AML-193 (cell line): ENCODE measurements around the gene SMC6.

ENCODE experiments used
- DNase-seq, 2 experiments: peaks; one replicate each; lab custom pipeline; 2025; lab: John Stamatoyannopoulos, UW

SMC6 gene

DNA sequence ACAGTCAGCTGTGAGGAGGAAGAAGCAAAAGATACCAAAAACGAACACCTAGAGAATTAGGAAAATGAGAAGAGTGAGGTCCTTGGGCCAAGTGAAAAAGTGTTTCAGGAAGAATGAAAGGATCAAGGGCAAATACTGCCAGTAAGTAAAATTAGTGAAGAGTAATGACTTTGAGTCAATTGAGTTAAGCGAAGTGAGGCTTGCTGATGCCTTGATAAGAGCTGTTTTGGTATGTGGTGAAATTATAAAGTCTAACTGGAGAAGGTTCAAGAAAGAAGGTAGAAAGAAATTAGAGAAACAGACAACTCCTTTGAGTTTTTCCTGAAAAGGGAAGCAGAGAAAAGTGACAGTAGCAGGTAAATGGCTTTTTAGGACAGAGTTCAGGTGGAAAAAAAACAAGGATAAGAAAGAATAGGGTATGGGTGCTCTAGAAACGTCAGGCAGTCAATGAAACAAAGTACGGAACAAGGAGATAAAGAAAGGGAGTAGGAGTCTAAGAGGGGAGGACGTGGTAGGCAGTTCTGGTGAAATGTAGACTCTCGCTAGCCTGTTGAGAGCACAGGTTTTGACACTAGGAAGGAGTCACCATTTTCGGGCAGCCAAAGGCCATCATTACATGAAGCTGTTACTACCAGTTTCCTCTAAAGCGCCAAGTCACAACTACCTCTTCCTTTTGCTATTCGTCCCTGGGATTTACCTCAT lies 42.9 kb downstream of the SMC6 start:
- DNase-seq = no peak

- no peak for DNase-seq
These were observed 43.7 kb downstream of the SMC6 start for GRCh38 chr2:17709897-17710296.

- DNase-seq = no peak
These were observed 45.1 kb downstream of the SMC6 start for GRCh38 chr2:17708501-17708900.

DNA sequence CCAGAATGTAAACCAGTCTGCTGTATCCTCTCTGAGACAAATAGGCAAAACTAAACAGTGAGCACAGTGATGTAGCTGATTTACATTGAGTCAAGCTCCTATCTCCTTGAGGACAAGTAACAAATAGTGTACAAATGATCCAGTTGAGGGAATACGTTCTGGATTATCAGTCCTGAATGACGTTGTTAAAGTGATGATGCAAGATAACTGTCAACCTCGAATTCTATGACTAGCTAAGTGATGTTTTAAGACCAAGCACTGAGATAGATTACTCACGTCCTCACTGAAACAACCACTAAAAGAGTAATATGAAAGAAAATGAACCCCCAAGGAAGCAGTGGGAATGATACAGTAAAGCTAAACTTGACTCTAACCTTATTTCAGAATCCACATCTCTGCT lies 46.8 kb downstream of the SMC6 start:
- DNase-seq = no peak

DNA sequence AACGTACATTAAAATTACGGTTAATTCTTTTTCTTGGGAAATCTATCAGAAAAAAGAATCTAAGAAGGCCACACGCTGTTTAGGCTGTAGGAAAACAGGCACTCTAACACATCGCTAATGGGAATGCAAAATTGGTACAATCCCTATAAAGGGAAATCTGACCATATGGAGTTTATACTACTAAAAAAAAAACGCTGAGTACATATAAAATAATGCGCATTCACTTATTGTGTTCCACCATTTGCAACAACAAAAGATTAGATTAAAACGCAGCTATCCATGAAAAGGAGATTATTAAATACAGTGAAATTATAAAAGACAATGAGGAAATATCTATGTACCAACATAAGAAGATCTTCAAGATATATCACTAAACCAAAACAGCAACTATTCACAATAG lies 62.8 kb downstream of the SMC6 start:
- no peak for DNase-seq

GRCh38 chr2:17689010-17689409 lies 64.6 kb downstream of the SMC6 start:
- DNase-seq = no peak

DNA sequence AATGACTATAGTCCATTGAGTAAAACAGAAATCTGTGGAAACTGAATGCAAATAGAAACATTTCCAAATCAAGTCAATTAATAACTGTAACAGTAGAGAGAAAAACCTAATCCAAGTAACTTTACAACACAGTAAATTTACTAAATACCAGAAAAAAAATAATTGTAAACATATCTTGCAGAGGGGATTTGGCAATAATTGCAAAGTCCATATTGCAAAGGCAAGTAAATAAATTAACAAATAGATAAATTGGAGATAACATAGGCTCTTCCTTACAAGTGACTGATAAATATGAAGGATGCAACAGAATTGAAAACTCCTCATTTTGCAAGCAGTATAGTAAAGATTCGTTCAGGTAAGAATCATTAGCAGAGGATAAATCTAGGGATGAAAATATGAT lies 65.0 kb downstream of the SMC6 start:
- no peak for DNase-seq

DNA sequence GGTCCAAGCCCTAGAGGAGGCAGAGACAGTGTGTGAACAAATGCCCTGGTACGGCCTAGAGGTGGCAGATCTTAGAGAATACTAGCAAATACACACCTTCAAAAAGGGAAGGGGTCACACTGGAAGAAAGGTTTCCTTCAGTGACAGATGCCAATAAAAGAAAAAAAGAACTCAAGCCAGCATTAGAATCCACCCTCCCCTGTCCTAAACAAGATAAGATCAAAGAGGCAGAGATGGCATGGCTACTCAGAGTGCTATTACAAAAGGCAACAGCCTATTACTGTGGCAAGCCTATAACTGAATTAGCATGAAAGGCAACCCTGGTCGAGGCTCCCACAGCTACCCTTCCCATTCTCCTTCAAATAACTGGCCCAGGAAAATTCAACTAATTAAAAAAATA lies 69.6 kb downstream of the SMC6 start:
- DNase-seq = no peak

GRCh38 chr2:17682098-17682857 lies 71.3 kb downstream of the SMC6 start:
- no peak for DNase-seq

GRCh38 chr2:17680119-17680518 lies 73.5 kb downstream of the SMC6 start:
- DNase-seq = no peak

GRCh38 chr2:17674817-17675216 lies 78.8 kb downstream of the SMC6 start:
- no peak for DNase-seq

- no peak for DNase-seq
These were observed 80.9 kb downstream of the SMC6 start for GRCh38 chr2:17672583-17673317.

DNA sequence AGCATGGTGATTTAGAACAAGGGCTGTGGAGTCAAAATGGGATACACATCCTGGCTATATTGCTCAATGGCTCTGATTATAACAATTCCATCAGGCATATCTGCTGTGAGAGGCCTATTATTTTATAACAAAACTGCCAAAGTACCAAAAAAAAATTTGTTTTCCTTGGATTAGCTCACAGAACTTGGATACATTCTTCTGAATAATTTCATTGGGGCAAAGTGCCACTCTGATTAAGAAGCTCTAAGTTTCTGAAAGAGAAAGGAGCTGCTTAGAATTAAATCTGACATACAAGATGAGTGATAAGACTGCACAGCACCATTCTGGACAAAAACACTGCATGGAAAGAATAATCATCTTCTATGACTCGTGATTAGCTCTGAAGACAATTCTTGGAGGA lies 85.7 kb downstream of the SMC6 start:
- DNase-seq = no peak

GRCh38 chr2:17664534-17664933 lies 89.1 kb downstream of the SMC6 start:
- DNase-seq = no peak

GRCh38 chr2:17662723-17663122 lies 90.9 kb downstream of the SMC6 start:
- DNase-seq = no peak

GRCh38 chr2:17661460-17661859 lies 92.2 kb downstream of the SMC6 start:
- DNase-seq = no peak

DNA sequence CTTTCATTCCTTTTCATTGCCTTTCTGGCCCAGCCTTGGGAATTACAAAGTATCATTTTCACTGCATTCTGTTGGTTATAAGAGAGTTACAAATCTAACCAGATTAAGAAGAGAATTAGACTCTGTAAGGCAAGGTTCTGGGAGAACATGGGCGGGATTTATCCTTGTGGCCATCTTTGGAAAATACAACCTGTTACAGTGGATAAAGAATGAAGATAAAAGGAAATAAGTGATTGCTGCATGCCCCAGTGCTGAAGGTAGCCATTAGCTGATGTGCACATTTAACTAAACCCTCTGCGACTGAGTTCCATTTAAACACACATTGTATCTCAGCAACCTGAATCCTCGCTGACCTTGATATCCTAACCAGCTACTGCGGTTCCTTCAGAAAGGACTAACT lies 93.4 kb downstream of the SMC6 start:
- no peak for DNase-seq

GRCh38 chr2:17658251-17658843 lies 95.3 kb downstream of the SMC6 start:
- no peak for DNase-seq

GRCh38 chr2:17657759-17658158 lies 95.9 kb downstream of the SMC6 start:
- no peak for DNase-seq

DNA sequence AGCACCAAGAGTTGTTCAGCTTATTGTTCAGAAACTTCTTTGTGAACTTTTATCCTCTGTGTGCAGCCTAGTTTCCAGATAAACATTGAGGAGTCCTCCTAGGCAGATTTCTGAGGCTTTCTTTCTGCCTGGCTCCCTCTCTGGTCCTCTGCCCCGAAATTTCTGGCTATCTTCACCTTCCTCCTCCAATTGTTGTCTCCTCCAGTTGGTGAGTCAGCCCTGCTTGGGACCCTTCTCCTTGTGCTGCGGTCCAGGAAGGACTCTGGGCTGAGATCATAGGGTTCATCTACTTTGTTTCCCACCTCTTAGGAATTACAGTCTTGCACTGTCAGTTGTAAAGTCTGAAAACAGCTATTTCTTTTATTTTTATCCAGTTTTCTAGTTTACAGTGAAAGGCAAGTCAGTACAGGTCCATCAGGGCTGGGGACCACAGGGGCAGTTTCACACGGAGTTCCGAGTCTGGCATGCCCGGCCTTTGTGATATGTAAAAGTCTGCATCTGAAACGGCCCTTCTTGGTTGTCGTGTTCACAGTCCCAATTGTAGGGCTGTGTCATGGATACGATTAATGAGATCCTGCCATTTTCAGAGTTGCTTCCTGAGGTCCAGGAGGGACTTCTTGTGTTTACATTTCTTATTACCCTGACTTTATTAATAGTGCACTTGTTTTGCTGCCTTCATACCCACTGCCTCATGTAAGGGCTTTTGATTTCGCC lies 100.8 kb downstream of the SMC6 start:
- no peak for DNase-seq

DNA sequence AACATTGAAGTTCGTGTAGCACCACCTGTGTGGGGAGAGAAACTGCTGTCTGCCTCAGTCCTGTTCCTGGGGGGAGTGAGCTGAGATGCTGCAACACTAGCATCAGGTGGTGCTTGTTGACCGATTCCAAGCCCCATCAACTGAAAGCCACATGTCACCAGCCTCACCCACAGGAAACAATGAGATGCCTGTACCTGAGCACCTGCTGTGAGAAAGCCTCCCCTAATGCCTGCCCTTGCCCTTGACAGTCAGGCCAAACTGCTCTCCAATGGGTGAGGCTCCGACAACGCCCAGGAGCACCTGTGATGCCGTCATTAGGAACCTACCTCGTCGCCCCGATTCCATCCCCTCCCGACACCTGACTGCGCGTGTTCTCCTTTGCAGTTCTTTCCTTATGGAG lies 104.6 kb downstream of the SMC6 start:
- no peak for DNase-seq

DNA sequence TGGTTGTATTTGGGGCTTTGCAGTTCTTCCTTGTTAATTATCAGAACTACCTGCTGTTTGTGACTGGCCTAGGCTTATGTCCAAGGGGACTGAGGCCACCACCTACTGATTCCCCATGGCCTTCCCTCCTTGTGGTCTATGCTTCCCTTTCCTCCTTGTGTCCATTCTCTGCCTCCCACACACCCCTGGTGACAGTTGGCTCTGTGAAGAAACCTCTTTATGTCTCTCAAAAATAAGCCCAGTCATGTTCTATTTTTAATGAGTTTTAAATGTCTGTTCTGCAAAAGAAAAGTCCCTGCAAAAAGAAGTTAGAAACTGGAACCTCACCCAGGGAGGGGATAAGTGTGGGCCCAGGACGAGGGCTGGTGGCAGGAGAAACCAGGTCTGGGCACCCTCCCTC lies 105.0 kb downstream of the SMC6 start:
- no peak for DNase-seq
